K562 (cell line): ENCODE measurements around the gene RAB2B. TPM values are rescaled to one million over a fixed set of nuclear protein-coding genes. Genes with fewer than 3 reads are reported as not detected.

Experiments used
- ARID4B ChIP-seq: sonication (generic); formaldehyde crosslinking; IDR thresholded peaks from 2 replicates; pipeline ENCODE4 v1.8.0; 2022; ENCODE audit warnings: mild to moderate bottlenecking, missing genetic modification reagents
- CUX1 ChIP-seq: fragments of 200-800 bp; sonication (Bioruptor generic); IDR thresholded peaks from 2 replicates; pipeline ENCODE4 v1.6.1; 2016; ENCODE audit warnings: missing genetic modification characterization, missing compliant biosample characterization
- HCFC1 ChIP-seq: IDR thresholded peaks from 2 replicates; pipeline ENCODE4 v1.6.1; 2012; ENCODE audit warnings: low read depth, low read length, improper control_type of control experiment
- MAZ ChIP-seq, 2 experiments: fragments of 450-650 bp in 1 of 2; sonication (generic) in 1 of 2; formaldehyde crosslinking; IDR thresholded peaks in 1 of 2; conservative IDR thresholded peaks in 1 of 2; 2 replicates each; pipeline versions ENCODE4 v1.4.0 to v1.5.0; 2020; ENCODE audit warnings: mild to moderate bottlenecking in 1 of 2, missing genetic modification reagents in 1 of 2
- NCOA2 ChIP-seq, 2 experiments: fragments of 450-650 bp; IDR thresholded peaks; 2 replicates each; pipeline ENCODE4 v1.6.1; 2018; ENCODE audit warnings: mild to moderate bottlenecking in 2 of 2, moderate library complexity in 1 of 2; ENCODE audit not compliant: partially characterized antibody in 2 of 2
- NEUROD1 ChIP-seq: fragments of 150-350 bp; IDR thresholded peaks from 2 replicates; pipeline ENCODE4 v1.6.1; 2014; ENCODE audit warnings: borderline replicate concordance, low read length, low read depth; ENCODE audit not compliant: partially characterized antibody
- ZNF592 ChIP-seq: fragments of 450-650 bp; IDR thresholded peaks from 2 replicates; pipeline ENCODE4 v1.6.1; 2017; ENCODE audit warnings: antibody characterized with exemption, mild to moderate bottlenecking
- polyA plus RNA-seq, 8 experiments: library from polyadenylated mRNA; depleted of rRNA in 4 of 8; stranded (reverse) in 5 of 8; unstranded in 3 of 8; fragments of >200 nt; fragmentation: Nextera tagmentation in 2 of 8; fragmentation: Illumina TruSeq in 1 of 8; extraction: Ambion mirVana in 2 of 8; extraction: Trizol in 1 of 8; gene quantifications; 2 replicates each; pipeline versions ENCODE4 v1.2.1 to v1.2.3, GENCODE V29; 2011 to 2014; ENCODE audit warnings: inconsistent platforms in 1 of 8, missing spikeins in 1 of 8
- total RNA-seq, 7 experiments: library from RNA; depleted of rRNA in 6 of 7; stranded (reverse); fragments of >200 nt in 6 of 7; fragmentation: Illumina TruSeq in 2 of 7; extraction: Trizol in 2 of 7; gene quantifications; 2 replicates each; pipeline versions ENCODE4 v1.2.1 to v1.2.3, GENCODE V29; 2011 to 2021; ENCODE audit warnings: low replicate concordance in 1 of 7
- TF ChIP-seq, protein P1 (sequence below), 3 experiments: IDR thresholded peaks in 2 of 3; conservative IDR thresholded peaks in 1 of 3; 2 replicates each; pipeline ENCODE4 v1.5.1; 2011 to 2012; ENCODE audit warnings: low read length in 3 of 3, mild to moderate bottlenecking in 3 of 3, control low read depth in 2 of 3, improper control_type of control experiment in 1 of 3, inconsistent platforms in 1 of 3, low read depth in 1 of 3, mixed read lengths in 1 of 3, moderate library complexity in 1 of 3; ENCODE audit not compliant: insufficient read depth in 2 of 3

Gene RAB2B
- total and polyA plus RNA-seq, 9 of the 15 experiments (the other 6 are each of a cell fraction or from before 2014, with no cell fraction given): 4.6 to 19.8 (median 9.8) TPM

- TF ChIP-seq, protein P1, sequence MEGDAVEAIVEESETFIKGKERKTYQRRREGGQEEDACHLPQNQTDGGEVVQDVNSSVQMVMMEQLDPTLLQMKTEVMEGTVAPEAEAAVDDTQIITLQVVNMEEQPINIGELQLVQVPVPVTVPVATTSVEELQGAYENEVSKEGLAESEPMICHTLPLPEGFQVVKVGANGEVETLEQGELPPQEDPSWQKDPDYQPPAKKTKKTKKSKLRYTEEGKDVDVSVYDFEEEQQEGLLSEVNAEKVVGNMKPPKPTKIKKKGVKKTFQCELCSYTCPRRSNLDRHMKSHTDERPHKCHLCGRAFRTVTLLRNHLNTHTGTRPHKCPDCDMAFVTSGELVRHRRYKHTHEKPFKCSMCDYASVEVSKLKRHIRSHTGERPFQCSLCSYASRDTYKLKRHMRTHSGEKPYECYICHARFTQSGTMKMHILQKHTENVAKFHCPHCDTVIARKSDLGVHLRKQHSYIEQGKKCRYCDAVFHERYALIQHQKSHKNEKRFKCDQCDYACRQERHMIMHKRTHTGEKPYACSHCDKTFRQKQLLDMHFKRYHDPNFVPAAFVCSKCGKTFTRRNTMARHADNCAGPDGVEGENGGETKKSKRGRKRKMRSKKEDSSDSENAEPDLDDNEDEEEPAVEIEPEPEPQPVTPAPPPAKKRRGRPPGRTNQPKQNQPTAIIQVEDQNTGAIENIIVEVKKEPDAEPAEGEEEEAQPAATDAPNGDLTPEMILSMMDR (IDR thresholded peaks at IDR 0.05 in 2 of 3, conservative IDR thresholded peaks at IDR 0.05 in 1 of 3; ENCODE audit: insufficient read depth in 2 of 3, low read depth in 1 of 3, low read length in 3 of 3): peak; percentile 61 to 80 (median 77)
- peak in 1 of 2 experiments; percentile 77 for TF ChIP-seq NCOA2 (IDR thresholded peaks at IDR 0.05; ENCODE audit: partially characterized antibody in 2 of 2)
- TF ChIP-seq ARID4B (CRISPR knock-in tag): peak; percentile 38; the same call in 1 of the 2 replicates
- peak; percentile 20 to 39; a peak in 1 of 4 replicates for TF ChIP-seq MAZ (CRISPR knock-in tag; conservative IDR thresholded peaks at IDR 0.05 in 1 of 2, IDR thresholded peaks at IDR 0.05 in 1 of 2)
- peak; percentile 64 for TF ChIP-seq NEUROD1
- no peak for TF ChIP-seq CUX1 (CRISPR knock-in tag)
- TF ChIP-seq ZNF592: peak; percentile 24
- peak; percentile 67 for TF ChIP-seq HCFC1
Observed at GRCh38 chr14:21455912-21456667, 20.7 kb downstream of the RAB2B start, which contains the start of gene CHD8 (continued).
